ENCODE data around the gene MRTFA.

The MRTFA gene

GRCh38 chr22:40612291-40612751, 24.2 kb downstream of the MRTFA start:
- H3K4me3 ChIP-seq (ENCODE audit: low read depth, low read length), result no peak overlapping the region
- in situ Hi-C loops (cut with HindIII; ENCODE audit: low pct_ligation_motif_present, low sequenced_read_pairs), result no loop called here
- H3K27me3 ChIP-seq (replicated peaks), result no peaks in the 10 kb centered on the region
- H3K27ac ChIP-seq, result no peak overlapping the region
- H3K36me3 ChIP-seq (replicated peaks), result no peaks in the 10 kb centered on the region
- no peak for DNase-seq
- no peak for TF ChIP-seq CTCF (IDR thresholded peaks at IDR 0.05; ENCODE audit: low read depth, low read length, missing control alignments)

- H3K27ac ChIP-seq, result no peak overlapping the region
- H3K36me3 ChIP-seq (replicated peaks), result no peaks in the 10 kb centered on the region
- DNase-seq, result no peak
- H3K27me3 ChIP-seq (replicated peaks), result no peaks in the 10 kb centered on the region
- no peak overlapping the region for H3K4me3 ChIP-seq (ENCODE audit: low read depth, low read length)
- in situ Hi-C loops (cut with HindIII; ENCODE audit: low pct_ligation_motif_present, low sequenced_read_pairs), result no loop called here
- no peak for TF ChIP-seq CTCF (IDR thresholded peaks at IDR 0.05; ENCODE audit: low read depth, low read length, missing control alignments)
Observed at GRCh38 chr22:40611606-40612005, 24.9 kb downstream of the MRTFA start.

- no peak for TF ChIP-seq CTCF (IDR thresholded peaks at IDR 0.05; ENCODE audit: low read depth, low read length, missing control alignments)
- H3K4me3 ChIP-seq (ENCODE audit: low read depth, low read length), result no peak overlapping the region
- in situ Hi-C loops (cut with HindIII; ENCODE audit: low pct_ligation_motif_present, low sequenced_read_pairs), result no loop called here
- H3K27ac ChIP-seq, result no peak overlapping the region
- no peaks in the 10 kb centered on the region for H3K27me3 ChIP-seq (replicated peaks)
- no peak for DNase-seq
- no peaks in the 10 kb centered on the region for H3K36me3 ChIP-seq (replicated peaks)
Observed at GRCh38 chr22:40610329-40610850, 26.1 kb downstream of the MRTFA start.

GRCh38 chr22:40609216-40609615, 27.3 kb downstream of the MRTFA start:
- Histone ChIP-seq H3K4me3 (ENCODE audit: low read depth, low read length) (no peak overlapping the region), H3K27me3 (replicated peaks) (no peaks in the 10 kb centered on the region), H3K36me3 (replicated peaks) (no peaks in the 10 kb centered on the region), H3K27ac (no peak overlapping the region)
- DNase-seq, result no peak
- TF ChIP-seq CTCF (IDR thresholded peaks at IDR 0.05; ENCODE audit: low read depth, low read length, missing control alignments), result no peak
- in situ Hi-C loops (cut with HindIII; ENCODE audit: low pct_ligation_motif_present, low sequenced_read_pairs), result no loop called here

- DNase-seq, result no peak
- in situ Hi-C loops (cut with HindIII; ENCODE audit: low pct_ligation_motif_present, low sequenced_read_pairs), result no loop called here
- TF ChIP-seq CTCF (IDR thresholded peaks at IDR 0.05; ENCODE audit: low read depth, low read length, missing control alignments), result no peak
Observed at GRCh38 chr22:40607506-40607905, 29.0 kb downstream of the MRTFA start.

GRCh38 chr22:40606306-40606705, 30.2 kb downstream of the MRTFA start:
- no peak for TF ChIP-seq CTCF (IDR thresholded peaks at IDR 0.05; ENCODE audit: low read depth, low read length, missing control alignments)
- in situ Hi-C loops (cut with HindIII; ENCODE audit: low pct_ligation_motif_present, low sequenced_read_pairs), result no loop called here
- H3K27me3 ChIP-seq (replicated peaks), result no peaks in the 10 kb centered on the region
- no peak for DNase-seq
- H3K27ac ChIP-seq, result no peak overlapping the region
- H3K4me3 ChIP-seq (ENCODE audit: low read depth, low read length), result no peak overlapping the region
- no peaks in the 10 kb centered on the region for H3K36me3 ChIP-seq (replicated peaks)

More at GRCh38 chr22:40607506-40607905, 29.0 kb downstream of the MRTFA start:
- Histone ChIP-seq H3K36me3 (replicated peaks) (no peaks in the 10 kb centered on the region), H3K27me3 (replicated peaks) (no peaks in the 10 kb centered on the region), H3K27ac (no peak overlapping the region), H3K4me3 (ENCODE audit: low read depth, low read length) (no peak overlapping the region)

All from brain microvascular endothelial cell (primary cell).